Subcutaneous adipose tissue (tissue), 4 donors: Measurements from ENCODE around the gene FCSK. TPM values are rescaled to one million over a fixed set of nuclear protein-coding genes. Genes with fewer than 3 reads are reported as not detected.

Source experiments
- CTCF ChIP-seq: fragments of 450-650 bp; IDR thresholded peaks from one replicate; pipeline ENCODE4 v1.5.1; 2016; ENCODE audit warnings: low read depth, mild to moderate bottlenecking, control low read depth, antibody characterized with exemption, moderate library complexity
- total RNA-seq, 4 donors: library from RNA; depleted of rRNA; stranded (reverse); fragments of >200 nt; gene quantifications; one replicate each; pipeline ENCODE4 v1.1.0, GENCODE V29; 2016

Gene FCSK
- total RNA-seq, 4 donors from 2014 or later = 2.0 to 25.1 (median 12.0) TPM

GRCh38 chr16:70512456-70512855, 58.1 kb downstream of the FCSK start:
- no peak for TF ChIP-seq CTCF

- no peak for TF ChIP-seq CTCF
Observed at GRCh38 chr16:70520612-70521297, 66.4 kb downstream of the FCSK start.

GRCh38 chr16:70522216-70523075, 68.1 kb downstream of the FCSK start:
- no peak for TF ChIP-seq CTCF

GRCh38 chr16:70523076-70523742, 68.8 kb downstream of the FCSK start, which contains the start of gene COG4:
TSS of gene COG4 (minus strand) at chr16:70523554. CDS start at chr16:70523543, 11 bp downstream.
- no peak for TF ChIP-seq CTCF

GRCh38 chr16:70523743-70524398, 69.5 kb downstream of the FCSK start, which contains the start of gene SF3B3:
TSS of gene SF3B3 (plus strand) at chr16:70523816. CDS start at chr16:70526657, 2,841 bp downstream.
- no peak for TF ChIP-seq CTCF

GRCh38 chr16:70526403-70526802, 72.0 kb downstream of the FCSK start:
- TF ChIP-seq CTCF = no peak
